ENCODE data around the gene NCOA1. TPM values are rescaled to one million over a fixed set of nuclear protein-coding genes. Genes with fewer than 3 reads are reported as not detected.
A peak's percentile ranks its signal among the peaks of the same experiment; 100 is the strongest.
"Not testable (repeated sequence)": the region's sequence is repeated elsewhere in the genome, so short reads cannot be mapped to it uniquely, and the experiment has no call there.

Gene NCOA1
- total RNA-seq, 1 donor from 2014 or later: 46.9 TPM

DNA sequence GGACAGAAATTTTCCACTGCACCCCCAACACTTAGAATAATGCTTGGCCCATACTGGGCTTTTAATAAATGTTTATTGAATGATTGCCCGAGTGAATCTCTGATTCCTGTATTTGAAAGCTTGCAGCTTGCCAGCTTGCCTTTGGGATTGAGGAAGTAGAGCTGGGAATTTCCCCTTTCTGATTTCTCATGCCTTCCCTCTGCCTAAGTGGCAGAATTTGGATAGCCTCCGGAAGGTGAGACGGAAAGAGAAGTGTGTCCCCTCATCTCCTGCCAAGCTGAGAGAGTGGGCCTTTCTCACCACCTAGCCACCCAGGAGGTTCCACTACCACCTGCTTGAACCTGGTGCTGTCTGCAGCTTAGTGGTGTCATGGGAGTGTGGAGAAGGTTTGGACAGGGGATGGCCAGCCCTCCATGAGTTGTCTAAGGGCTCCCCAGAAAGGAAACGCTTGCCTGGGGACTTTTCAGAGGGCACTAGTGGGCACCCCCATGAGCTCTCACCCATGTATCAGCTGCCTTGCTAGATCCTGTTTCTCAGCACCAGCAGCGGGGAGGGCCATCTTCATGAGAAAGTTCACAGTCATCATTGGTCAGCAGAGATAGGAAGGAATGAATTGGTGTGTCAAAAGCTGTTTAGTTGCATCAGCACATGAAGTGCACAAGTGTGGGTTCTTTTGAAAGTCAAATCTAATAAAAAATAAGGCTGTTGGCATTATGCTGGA, 8.6 kb upstream of the NCOA1 start:
- ATAC-seq (peak; percentile 74), DNase-seq (no peak)
- H3K36me3 ChIP-seq: no peaks in the 10 kb centered on the region
- intact Hi-C loops (cut with DNase I): no loop called here
- H3K4me3 ChIP-seq: no peak overlapping the region
- H3K27me3 ChIP-seq: no peaks in the 10 kb centered on the region
- no peak overlapping the region for H3K27ac ChIP-seq
- H3K9me3 ChIP-seq: no peaks in the 10 kb centered on the region
- H3K4me1 ChIP-seq: peaks cover 11% of the 10 kb centered on the region
- TF ChIP-seq, protein P1, sequence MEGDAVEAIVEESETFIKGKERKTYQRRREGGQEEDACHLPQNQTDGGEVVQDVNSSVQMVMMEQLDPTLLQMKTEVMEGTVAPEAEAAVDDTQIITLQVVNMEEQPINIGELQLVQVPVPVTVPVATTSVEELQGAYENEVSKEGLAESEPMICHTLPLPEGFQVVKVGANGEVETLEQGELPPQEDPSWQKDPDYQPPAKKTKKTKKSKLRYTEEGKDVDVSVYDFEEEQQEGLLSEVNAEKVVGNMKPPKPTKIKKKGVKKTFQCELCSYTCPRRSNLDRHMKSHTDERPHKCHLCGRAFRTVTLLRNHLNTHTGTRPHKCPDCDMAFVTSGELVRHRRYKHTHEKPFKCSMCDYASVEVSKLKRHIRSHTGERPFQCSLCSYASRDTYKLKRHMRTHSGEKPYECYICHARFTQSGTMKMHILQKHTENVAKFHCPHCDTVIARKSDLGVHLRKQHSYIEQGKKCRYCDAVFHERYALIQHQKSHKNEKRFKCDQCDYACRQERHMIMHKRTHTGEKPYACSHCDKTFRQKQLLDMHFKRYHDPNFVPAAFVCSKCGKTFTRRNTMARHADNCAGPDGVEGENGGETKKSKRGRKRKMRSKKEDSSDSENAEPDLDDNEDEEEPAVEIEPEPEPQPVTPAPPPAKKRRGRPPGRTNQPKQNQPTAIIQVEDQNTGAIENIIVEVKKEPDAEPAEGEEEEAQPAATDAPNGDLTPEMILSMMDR (IDR thresholded peaks at IDR 0.05): no peak

DNA sequence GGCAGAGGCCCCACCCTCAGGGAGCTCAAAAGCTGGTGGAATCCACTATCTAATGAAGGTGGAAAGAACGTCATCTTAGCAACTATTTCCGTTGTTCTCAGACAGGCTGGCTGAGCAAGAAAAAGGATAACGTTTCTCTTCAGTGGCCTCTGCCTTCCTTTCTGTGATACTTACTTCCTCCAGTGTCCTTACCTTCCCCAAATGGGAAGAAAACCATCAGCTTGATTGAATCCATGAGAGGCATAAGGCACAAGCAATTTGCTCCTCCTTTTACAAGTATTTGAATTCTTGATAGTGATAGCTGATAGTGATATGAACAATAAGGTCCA, 8.1 kb upstream of the NCOA1 start:
- intact Hi-C loops (cut with DNase I): no loop called here
- DNase-seq (no peak), ATAC-seq (no peak)
- peaks cover 11% of the 10 kb centered on the region for H3K4me1 ChIP-seq
- TF ChIP-seq, protein P1 (IDR thresholded peaks at IDR 0.05): no peak
- no peaks in the 10 kb centered on the region for H3K27me3 ChIP-seq
- H3K36me3 ChIP-seq: no peaks in the 10 kb centered on the region
- no peak overlapping the region for H3K4me3 ChIP-seq
- H3K27ac ChIP-seq: no peak overlapping the region
- H3K9me3 ChIP-seq: no peaks in the 10 kb centered on the region

DNA sequence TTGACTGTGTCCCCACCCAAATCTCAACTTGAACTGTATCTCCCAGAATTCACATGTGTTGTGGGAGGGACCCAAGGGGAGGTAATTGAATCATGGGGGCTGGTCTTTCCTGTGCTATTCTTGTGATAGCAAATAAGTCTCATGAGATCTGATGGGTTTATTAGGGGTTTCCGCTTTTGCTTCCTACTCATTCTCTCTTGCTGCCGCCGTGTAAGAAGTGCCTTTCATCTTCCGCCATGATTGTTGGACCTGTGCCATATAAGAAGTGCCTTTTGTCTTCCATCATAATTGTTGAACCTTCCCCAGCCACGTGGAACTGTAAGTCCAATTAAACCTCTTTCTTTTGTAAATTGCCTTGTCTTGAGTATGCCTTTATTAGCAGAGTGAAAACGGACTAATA, 6.4 kb upstream of the NCOA1 start:
- H3K27ac ChIP-seq; DNase-seq; H3K4me3 ChIP-seq; H3K36me3 ChIP-seq; intact Hi-C loops (cut with DNase I); ATAC-seq; H3K9me3 ChIP-seq; H3K27me3 ChIP-seq: not testable (repeated sequence)
- peaks cover 14% of the 10 kb centered on the region for H3K4me1 ChIP-seq

DNA sequence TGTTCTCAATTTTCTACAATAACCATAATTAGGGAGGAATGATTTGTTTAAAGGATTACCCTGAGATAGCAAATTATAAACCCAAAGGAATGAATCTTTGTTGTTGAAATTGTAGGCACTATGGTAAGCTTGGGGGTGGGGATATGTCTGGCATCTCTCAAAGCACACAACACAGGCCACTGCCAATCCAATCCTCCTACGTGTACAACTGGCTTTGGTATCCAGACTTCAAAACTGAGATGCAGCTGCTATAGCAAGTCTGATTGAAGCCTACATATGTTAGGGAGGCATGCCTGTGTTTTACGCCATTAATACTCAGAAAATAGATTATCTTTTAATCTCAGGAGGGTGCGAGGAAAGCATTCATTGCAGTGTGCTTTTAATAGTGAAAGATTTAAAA, 5.9 kb upstream of the NCOA1 start:
- Histone ChIP-seq H3K9me3 (no peaks in the 10 kb centered on the region), H3K27me3 (no peaks in the 10 kb centered on the region), H3K4me3 (no peak overlapping the region), H3K36me3 (no peaks in the 10 kb centered on the region), H3K4me1 (peaks cover 20% of the 10 kb centered on the region), H3K27ac (no peak overlapping the region)
- intact Hi-C loops (cut with DNase I): no loop called here
- DNase-seq (no peak), ATAC-seq (no peak)
- TF ChIP-seq, protein P1 (IDR thresholded peaks at IDR 0.05): no peak

DNA sequence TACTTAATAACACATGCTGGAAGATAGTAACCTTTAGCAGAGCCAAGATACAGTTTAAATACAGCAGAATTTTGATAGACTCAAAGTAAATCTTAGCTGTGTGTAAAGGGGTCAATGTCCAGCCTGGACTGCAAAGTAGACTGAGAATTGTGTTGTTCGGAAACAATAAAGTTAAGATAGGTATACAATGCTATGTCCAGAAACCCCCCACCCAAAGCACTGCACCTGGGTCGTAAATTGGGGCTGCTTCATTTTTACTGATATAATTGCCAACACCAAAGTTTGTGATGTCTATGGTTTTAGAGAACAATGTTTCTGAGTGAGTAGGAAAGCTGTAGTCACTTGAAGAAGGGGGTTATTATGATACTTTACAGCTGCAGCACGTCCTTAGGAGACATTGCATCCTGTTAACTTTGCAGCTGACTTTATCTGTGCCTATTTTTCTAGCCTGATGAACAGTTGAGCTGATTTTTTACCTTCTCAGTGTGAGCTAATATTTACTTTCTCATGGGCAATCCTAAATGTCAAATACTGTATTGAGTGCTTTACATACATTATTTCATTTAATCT, 4.3 kb upstream of the NCOA1 start:
- H3K27ac ChIP-seq: no peak overlapping the region
- TF ChIP-seq, protein P1 (IDR thresholded peaks at IDR 0.05): no peak
- no peaks in the 10 kb centered on the region for H3K9me3 ChIP-seq
- peaks cover 20% of the 10 kb centered on the region for H3K4me1 ChIP-seq
- no peak overlapping the region for H3K4me3 ChIP-seq
- intact Hi-C loops (cut with DNase I): no loop called here
- H3K27me3 ChIP-seq: no peaks in the 10 kb centered on the region
- no peaks in the 10 kb centered on the region for H3K36me3 ChIP-seq
- ATAC-seq (no peak), DNase-seq (no peak)

DNA sequence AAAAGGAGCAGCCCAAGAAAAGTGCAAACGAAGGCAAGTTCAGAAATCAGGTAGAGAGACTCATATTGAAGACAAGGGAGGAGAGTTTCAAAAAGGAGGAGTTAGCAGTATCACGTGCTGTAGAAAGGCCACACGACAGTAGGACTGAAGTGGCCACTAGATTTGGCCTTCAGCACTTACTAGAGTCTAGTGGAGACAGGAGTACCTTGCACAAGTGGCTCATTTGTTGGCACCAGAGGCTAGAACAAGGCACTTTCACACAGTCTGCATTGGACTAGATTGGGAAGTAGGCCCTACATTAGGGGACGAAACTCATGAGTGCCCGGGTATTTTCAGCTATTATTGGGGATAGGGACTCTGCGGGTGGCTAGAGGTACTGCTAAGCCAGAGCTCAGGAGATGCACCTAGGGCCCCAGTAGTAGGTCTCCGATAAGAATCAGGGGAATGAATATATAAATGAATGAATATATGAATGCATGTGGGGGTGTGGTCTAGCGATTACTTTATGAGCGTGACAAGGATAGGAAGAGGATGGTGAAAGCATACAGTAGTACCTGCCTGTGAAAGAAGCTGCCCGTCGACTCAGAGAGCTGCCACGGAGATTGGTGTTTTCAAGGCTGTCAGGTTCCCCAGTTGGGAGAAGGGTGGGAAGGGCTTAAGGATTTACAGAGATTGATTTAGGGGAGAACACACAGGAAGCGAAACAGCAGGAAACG, 1.4 kb upstream of the NCOA1 start:
- DNase-seq: no peak
- intact Hi-C loops (cut with DNase I): no loop called here
- Histone ChIP-seq H3K27ac (peak overlapping the region; percentile 93), H3K9me3 (no peaks in the 10 kb centered on the region), H3K4me1 (peaks cover 27% of the 10 kb centered on the region), H3K36me3 (no peaks in the 10 kb centered on the region), H3K4me3 (peak overlapping the region; percentile 58), H3K27me3 (no peaks in the 10 kb centered on the region)
- ATAC-seq: peak; percentile 51
- TF ChIP-seq, protein P1 (IDR thresholded peaks at IDR 0.05): no peak
